Hepatocyte (in vitro differentiated cells): ENCODE results near the gene RIMBP2.

Experiments
- CTCF ChIP-seq: fragments of 200-600 bp; sonication (generic); IDR thresholded peaks from 2 replicates; pipeline ENCODE4 v1.5.1; 2016; ENCODE audit warnings: antibody characterized with exemption, mild to moderate bottlenecking; ENCODE audit not compliant: poor library complexity
- EZH2phosphoT487 ChIP-seq: fragments of 200-600 bp; sonication (generic); IDR thresholded peaks from one replicate; pipeline ENCODE4 v1.6.1; 2018; ENCODE audit warnings: antibody characterized with exemption, mild to moderate bottlenecking, low read depth, moderate library complexity; ENCODE audit not compliant: unreplicated experiment, severe bottlenecking

GRCh38 chr12:130658145-130658911, 57.8 kb downstream of the RIMBP2 start:
- TF ChIP-seq CTCF (no peak), EZH2phosphoT487 (no peak)
